ENCODE measurements around the gene COG4.

GRCh38 chr16:70572926-70573270 lies 49.5 kb upstream of the COG4 start:
- TF ChIP-seq, protein P1, sequence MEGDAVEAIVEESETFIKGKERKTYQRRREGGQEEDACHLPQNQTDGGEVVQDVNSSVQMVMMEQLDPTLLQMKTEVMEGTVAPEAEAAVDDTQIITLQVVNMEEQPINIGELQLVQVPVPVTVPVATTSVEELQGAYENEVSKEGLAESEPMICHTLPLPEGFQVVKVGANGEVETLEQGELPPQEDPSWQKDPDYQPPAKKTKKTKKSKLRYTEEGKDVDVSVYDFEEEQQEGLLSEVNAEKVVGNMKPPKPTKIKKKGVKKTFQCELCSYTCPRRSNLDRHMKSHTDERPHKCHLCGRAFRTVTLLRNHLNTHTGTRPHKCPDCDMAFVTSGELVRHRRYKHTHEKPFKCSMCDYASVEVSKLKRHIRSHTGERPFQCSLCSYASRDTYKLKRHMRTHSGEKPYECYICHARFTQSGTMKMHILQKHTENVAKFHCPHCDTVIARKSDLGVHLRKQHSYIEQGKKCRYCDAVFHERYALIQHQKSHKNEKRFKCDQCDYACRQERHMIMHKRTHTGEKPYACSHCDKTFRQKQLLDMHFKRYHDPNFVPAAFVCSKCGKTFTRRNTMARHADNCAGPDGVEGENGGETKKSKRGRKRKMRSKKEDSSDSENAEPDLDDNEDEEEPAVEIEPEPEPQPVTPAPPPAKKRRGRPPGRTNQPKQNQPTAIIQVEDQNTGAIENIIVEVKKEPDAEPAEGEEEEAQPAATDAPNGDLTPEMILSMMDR (IDR thresholded peaks at IDR 0.05; ENCODE audit: borderline replicate concordance, extremely low read depth, low read length, poor library complexity, severe bottlenecking) = no peak
- no peak for TF ChIP-seq EZH2 (IDR thresholded peaks at IDR 0.05; ENCODE audit: borderline replicate concordance, low read depth, low read length, severe bottlenecking)
